Fibroblast of upper back skin (primary cell): Measurements from ENCODE around the gene SCN2A.
A peak's percentile ranks its signal among the peaks of the same experiment; 100 is the strongest.
"Not testable (repeated sequence)": the region's sequence is repeated elsewhere in the genome, so short reads cannot be mapped to it uniquely, and the experiment has no call there.

ENCODE experiments used
- DNase-seq: peaks from one replicate; pipeline ENCODE4 v3.0.0-alpha.2; 2013

Gene SCN2A

GRCh38 chr2:165348441-165348840 lies 109.2 kb downstream of the SCN2A start:
- no peak for DNase-seq

GRCh38 chr2:165349181-165349580 lies 110.0 kb downstream of the SCN2A start:
- DNase-seq = no peak

GRCh38 chr2:165357758-165358157 lies 118.5 kb downstream of the SCN2A start:
- peak; percentile 75 for DNase-seq

- peak; percentile 9 for DNase-seq
Measured at GRCh38 chr2:165361514-165361913, 122.3 kb downstream of the SCN2A start.

- DNase-seq = no peak
Measured at GRCh38 chr2:165369131-165369897, 130.1 kb downstream of the SCN2A start.

- no peak for DNase-seq
Measured at GRCh38 chr2:165369898-165370296, 130.7 kb downstream of the SCN2A start.

- no peak for DNase-seq
Measured at GRCh38 chr2:165371356-165371755, 132.1 kb downstream of the SCN2A start.

GRCh38 chr2:165373278-165374010 lies 134.2 kb downstream of the SCN2A start:
- DNase-seq = peak; percentile 72

GRCh38 chr2:165376571-165376975 lies 137.4 kb downstream of the SCN2A start:
- no peak for DNase-seq

GRCh38 chr2:165382362-165382761 lies 143.1 kb downstream of the SCN2A start:
- DNase-seq = no peak

GRCh38 chr2:165390875-165391274 lies 151.7 kb downstream of the SCN2A start:
- DNase-seq = no peak

GRCh38 chr2:165391791-165392190 lies 152.6 kb downstream of the SCN2A start:
- no peak for DNase-seq

- DNase-seq = not testable (repeated sequence)
Measured at GRCh38 chr2:165398603-165399002, 159.4 kb downstream of the SCN2A start.

GRCh38 chr2:165401285-165401852 lies 162.2 kb downstream of the SCN2A start:
- DNase-seq = peak; percentile 67

GRCh38 chr2:165402162-165402561 lies 162.9 kb downstream of the SCN2A start:
- no peak for DNase-seq

GRCh38 chr2:165406173-165406572 lies 167.0 kb downstream of the SCN2A start:
- peak; percentile 17 for DNase-seq

- DNase-seq = no peak
Measured at GRCh38 chr2:165407466-165407865, 168.3 kb downstream of the SCN2A start.

- no peak for DNase-seq
Measured at GRCh38 chr2:165408186-165408585, 169.0 kb downstream of the SCN2A start.

GRCh38 chr2:165410276-165410675 lies 171.1 kb downstream of the SCN2A start:
- no peak for DNase-seq

GRCh38 chr2:165414187-165414586 lies 175.0 kb downstream of the SCN2A start:
- no peak for DNase-seq

GRCh38 chr2:165417009-165417408 lies 177.8 kb downstream of the SCN2A start:
- no peak for DNase-seq

- no peak for DNase-seq
Measured at GRCh38 chr2:165420231-165420630, 181.0 kb downstream of the SCN2A start.

GRCh38 chr2:165423081-165423480 lies 183.9 kb downstream of the SCN2A start:
- no peak for DNase-seq

- peak; percentile 11 for DNase-seq
Measured at GRCh38 chr2:165425556-165425955, 186.3 kb downstream of the SCN2A start.
